Measurements from ENCODE around the gene PSAT1. TPM values are rescaled to one million over a fixed set of nuclear protein-coding genes. Genes with fewer than 3 reads are reported as not detected.

PSAT1 gene
- total RNA-seq, 2 donors from 2014 or later, result 2.0 to 12.6 TPM

DNA sequence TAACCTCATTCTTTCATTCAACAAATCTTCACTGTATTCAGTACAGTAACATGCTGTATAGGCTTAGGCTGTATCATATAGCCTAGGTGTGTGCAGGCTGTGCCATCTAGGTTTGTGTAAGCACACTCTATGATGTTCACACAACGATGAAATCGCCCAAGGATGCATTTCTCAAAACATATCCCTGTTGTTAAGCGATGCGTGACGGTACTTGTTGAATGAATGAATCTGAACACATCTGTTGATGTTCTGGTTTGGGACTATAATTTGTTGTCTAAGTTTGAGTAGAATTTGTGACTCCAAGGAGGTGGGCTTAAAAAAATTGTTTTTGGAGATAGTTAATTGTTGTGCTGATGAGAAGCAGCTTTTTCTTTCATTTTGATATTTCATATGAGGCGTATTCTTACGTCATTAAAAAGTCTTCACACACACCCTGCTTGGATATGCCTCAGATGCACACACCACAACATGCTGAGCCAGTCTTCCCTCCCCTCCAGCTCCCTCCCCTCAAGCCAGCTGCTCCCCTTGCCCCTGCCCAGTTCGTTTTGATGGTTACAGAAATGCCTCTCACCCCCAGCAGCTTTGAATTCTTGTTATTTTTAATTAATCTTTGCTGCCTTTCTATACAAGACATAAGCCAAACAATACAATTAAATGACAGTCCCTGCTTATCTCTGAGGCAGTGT is 5.5 kb upstream of the PSAT1 start:
- intact Hi-C loops (cut with DNase I, micrococcal nuclease), result no loop called here
- ATAC-seq (no peak), DNase-seq (no peak)

DNA sequence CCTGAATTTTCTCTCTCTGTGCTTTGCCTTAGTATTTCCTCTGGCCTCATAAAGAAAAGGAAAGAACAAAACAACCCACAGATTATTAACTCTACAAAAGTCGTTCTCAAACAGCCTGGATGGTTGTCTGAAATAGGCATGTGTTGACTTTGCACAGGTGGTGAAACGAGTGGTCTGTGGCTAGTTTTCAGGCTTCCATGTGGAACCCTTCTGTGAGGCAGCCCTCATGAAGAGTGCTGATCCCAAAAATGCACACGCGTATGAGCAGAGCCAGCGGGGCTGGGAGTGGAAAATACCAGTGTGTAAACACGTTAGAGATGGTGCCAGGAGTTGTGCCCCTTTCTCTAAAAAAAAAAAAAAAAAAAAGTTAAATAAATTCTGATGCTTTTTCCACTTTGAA is 4.9 kb upstream of the PSAT1 start:
- DNase-seq (no peak), ATAC-seq (no peak)
- intact Hi-C loops (cut with DNase I, micrococcal nuclease), result no loop called here

DNA sequence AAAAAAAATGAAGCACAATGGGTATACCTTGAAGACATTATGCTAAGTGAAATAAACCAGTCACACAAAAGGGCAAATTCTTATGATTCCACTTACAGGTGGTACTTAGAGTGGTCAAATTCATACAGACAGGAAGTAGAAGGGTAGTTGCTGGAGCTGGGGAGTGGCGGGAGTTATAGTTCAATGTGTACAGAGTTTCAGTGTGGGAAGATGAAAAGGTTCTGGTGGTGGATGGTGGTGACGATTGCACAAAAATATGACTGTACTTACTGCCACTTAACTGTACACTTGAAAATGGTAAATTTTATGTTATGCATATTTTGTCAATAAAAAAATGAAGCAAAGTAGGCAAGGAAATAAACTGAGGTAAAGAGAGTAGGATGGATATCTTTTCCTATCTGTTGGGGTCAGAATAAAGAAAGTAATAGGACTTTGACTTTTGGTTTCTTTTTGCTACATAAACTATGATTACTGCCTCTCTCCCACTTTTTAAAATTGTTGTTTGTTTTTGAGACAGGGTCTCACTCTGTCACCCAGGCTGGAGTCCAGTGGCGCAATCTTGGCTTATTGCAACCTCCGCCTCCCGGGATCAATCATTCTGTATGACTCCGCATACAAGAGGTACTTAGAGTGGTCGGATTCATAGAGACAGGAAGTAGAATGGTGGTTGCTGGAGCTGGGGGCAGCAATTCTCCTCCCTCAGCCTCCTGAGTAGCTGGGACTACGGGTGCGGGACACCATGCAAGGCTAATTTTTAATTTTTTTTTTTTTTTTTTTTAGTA is 4.0 kb upstream of the PSAT1 start:
- ATAC-seq (no peak), DNase-seq (no peak)
- intact Hi-C loops (cut with DNase I, micrococcal nuclease), result no loop called here

DNA sequence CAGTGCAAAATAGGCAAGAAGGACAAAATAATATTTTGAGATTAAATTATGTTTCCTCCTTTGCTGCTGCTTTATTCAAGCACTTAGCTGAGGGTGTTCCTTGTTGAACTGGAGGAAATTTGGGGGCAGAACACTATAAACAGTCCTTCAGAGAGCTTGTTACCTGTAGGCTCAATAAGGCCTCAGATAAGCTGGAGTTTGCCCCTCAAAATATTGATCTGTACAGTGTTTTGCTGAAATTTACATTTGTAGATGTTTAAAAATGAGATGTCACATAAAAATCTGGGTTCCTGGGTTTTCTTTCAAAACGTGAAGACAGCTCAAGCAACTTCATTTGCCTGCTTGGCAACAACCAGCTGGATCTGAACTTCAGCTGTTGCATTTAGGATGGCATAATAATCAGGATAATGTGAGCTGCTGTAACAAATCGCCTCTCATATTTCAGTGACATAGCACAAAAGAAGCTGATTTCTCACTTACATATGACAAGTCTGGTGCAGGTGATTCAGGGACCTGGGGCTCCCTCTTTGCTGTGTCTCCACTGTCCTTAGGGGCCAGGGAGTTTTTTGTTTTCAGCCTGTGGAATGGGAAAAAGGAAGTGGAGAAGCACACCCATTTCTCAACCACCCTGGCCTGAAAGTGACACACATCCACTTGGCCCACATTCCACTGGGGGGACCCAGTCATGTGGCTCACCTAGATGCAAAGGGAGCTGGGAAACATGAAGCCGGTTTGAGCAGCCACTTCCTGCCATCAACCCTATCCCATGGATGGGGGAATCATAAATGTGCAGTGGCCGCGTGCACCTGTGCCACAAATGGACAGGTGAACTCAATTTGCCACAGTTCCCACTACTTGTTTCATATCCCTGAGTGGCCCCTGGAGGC is 2.4 kb upstream of the PSAT1 start:
- ATAC-seq (no peak), DNase-seq (no peak)
- intact Hi-C loops (cut with DNase I, micrococcal nuclease), result no loop called here

DNA sequence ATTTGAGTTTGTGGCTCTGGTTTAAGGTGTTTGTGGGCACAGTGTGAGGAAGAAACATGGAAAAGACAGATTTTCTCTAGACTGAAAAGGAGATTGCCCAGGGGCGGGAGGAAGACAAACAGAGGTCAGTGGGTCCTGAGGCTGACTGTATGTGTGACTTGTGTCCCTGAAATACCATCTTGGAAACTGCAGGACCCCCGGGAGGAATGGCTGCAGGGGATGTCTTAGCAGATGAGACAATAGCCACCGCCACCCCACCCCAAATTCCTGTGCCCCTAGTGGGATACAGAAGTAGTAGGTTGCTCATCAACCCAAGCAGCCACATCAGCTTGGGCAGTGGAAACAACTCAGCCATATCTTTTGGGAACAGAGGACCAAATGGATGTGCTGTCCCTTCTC is 1.7 kb upstream of the PSAT1 start:
- DNase-seq (no peak), ATAC-seq (no peak)
- intact Hi-C loops (cut with DNase I, micrococcal nuclease), result no loop called here

DNA sequence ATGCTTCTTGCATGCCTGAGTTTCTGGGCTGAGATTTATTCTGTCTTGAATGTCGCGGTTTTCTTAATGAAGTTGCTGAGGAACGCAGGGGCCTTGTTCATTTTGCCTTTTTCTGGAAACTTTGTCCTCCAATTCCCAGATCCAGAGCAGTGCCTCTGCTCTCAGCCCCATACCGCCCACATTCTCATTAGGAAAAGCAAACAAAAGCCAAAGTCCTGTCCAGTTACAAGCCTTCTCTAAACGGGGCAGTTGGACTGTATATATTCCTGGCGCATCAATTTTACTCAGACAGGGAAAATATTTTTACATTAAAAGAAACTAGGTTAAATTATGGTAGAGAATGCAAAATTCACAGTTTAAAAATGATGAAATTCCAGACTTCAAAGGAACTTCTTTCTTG is 1.2 kb upstream of the PSAT1 start:
- no peak for ATAC-seq
- no peak for DNase-seq
- intact Hi-C loops (cut with DNase I, micrococcal nuclease), result no loop called here

DNA sequence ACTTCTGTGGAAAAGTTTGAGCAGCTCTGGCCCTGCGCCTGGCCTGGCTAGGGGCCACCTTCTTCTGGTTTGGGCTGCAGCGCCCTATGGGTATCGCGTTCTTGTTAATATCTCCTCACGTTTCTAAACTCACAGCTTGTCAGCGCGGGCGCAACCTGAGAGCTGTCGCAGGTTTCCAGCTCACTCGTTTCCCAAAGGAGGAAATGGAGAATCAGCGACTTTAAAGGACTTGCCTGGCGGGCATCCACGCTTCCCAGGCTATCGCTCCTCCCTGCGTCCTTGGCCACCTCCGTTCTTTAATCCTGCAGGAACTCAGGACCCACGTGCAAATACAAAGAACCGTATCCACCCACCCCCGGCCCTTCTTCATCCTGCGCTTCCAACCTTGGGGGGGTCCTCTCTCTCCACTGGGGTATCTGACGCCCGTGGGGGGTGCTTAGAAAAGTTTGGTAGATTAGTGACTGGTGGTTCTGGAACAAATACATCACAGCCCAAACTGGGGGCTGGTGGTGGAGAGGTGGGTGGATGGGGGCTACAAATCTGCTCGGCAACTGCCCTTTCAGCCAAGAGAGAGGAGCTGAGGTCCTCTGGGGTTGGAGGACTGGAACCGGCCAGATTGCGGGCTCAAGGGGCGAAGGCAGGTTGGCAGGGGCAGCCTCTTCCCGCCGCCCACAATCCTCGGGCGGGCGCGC is 578 bp upstream of the PSAT1 start:
- peak; percentile 27 to 41 for DNase-seq
- peak; percentile 36 for ATAC-seq
- intact Hi-C loops (cut with DNase I, micrococcal nuclease), result no loop called here

DNA sequence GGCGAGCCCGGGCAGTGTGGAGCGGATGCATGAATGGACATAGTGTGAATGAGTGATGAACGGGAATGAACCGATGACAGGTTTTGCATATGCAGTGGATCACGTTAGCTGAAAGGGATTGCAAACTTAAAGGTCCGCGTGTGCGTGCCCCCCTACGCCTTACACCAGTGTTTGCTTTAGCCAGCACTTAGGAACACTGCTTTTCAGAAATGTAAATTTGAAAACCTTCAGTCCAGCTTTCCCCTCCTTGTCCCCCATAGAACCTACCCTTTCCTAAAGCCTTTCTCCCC is 692 bp downstream of the PSAT1 start:
- intact Hi-C loops (cut with DNase I, micrococcal nuclease), result no loop called here
- DNase-seq (no peak), ATAC-seq (no peak)

DNA sequence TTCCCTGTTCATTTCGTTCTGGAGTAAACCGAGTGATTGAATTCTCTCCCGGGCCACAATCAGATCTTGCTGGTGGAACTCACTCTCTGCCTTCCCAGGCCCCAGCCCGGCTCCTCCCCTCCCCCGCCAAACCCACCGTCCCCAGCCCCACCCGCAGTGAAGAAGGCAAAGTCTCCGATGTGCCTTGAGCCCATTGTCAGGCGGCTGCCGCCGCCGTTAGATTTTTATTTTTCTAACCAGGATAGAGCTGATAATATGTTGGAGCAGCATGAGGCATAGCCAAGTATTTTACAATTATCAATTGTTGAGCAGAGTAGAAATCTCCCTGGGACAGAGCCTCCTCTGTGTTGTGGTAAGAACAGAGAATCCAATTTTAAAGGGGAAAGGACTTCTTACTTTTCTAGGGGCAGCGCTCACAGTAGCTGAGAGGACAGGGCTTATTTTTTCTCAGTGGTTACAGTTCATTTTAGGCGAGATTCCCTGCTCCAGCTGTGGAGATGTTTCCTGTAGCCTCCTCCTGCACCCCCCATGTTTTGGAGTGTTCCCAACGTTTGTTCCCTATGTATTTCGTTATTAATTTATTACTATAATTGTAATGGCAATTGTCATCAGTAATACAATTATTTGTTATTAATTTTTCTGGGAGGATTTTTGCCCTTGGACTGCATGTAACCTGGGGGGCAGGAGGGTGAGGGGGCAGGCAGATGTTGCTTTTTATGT is 1.3 kb downstream of the PSAT1 start:
- intact Hi-C loops (cut with DNase I, micrococcal nuclease), result no loop called here
- ATAC-seq (no peak), DNase-seq (no peak)

DNA sequence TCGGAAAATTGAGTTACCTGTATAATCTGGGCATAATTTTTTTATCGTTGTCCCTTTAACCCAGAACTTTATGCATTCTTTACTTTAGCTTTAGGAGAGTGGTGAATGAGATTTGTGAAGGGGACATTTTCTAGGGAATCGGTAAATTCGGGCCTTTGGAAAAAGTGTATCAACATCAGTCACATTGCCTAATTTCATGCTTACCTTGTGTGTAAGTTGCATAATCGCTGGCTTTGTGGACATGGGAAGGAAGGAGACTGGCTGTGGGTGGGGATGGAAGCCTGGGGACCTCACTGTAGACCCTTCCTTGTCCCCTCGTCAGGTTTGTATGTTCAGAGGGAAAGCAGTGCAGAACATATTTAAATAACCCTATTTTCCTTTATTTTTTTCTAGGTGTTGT is 3.3 kb downstream of the PSAT1 start:
- no peak for ATAC-seq
- intact Hi-C loops (cut with DNase I, micrococcal nuclease), result no loop called here

DNA sequence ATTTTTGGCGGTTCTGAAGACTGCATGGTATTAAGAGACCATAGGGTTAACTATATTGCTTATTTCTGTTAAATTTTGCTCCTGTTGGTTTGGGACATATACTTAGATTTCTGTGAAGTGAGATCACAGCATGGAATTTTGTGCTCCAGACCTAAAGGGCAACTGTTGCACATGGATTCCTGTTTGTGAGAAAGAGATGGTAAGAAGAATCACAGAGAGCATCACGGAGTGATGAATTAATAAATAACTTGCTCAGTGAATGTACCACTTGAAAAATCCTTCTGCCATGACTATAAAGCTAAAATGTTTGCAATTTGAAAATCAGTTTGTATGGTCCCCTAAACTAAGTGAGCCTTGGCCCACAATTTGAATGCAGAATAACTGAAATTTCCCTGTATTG is 4.5 kb downstream of the PSAT1 start:
- DNase-seq (no peak), ATAC-seq (no peak)
- intact Hi-C loops (cut with DNase I, micrococcal nuclease), result no loop called here

More for the DNA sequence above, 3.3 kb downstream of the PSAT1 start:
- DNase-seq, result no peak

DNA sequence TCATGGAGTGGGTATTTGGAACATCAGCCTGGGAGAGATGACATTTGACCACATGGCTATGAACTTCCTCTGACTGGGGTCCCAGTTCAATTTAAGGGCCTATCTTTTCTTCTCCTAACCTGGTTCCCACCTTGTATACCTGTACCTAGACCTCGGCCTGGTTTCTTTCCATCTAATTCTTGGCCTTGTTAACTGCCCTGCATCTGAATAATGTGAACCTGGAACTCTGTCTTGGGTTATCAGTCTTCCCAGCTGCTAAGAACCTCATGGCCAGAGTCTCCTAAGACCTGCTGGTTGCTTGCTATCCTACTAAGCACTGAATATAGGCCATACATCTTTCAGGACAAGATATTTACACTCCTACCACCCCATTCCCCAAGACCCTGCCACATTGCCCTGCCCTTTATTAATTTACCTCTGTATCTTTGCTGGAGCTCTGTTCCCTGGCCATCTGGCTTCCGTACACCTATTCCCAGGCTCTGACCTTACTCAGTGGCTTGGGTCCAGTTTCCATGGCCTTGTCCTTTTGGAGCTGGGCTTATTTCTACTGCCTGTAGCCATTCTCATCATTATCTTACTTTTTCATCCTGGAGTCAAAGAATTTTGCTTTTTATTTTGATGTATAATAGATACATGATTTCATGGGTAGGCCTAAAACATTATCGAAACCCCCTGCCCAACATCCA is 6.6 kb downstream of the PSAT1 start:
- intact Hi-C loops (cut with DNase I, micrococcal nuclease), result no loop called here
- ATAC-seq, result no peak
- no peak for DNase-seq

DNA sequence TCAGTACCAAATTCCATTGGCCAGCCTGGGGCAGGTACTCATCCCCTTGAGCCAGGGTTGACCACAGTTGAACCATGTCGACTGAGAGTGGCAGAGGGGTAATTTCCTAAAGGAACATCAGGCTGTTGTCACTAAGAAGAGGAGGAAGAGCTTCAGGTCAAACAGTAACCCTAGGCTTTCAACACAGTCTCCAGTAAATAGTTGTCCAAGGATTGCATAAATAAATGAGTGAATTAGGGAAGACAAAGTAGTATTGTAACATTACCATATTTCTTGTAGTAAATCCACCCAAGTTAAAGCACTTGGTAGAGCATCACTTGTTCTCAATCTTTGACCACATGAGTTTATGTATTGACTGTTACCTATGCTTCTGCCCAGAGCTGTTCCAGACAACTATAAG is 7.4 kb downstream of the PSAT1 start:
- no peak for ATAC-seq
- intact Hi-C loops (cut with DNase I, micrococcal nuclease), result no loop called here

DNA sequence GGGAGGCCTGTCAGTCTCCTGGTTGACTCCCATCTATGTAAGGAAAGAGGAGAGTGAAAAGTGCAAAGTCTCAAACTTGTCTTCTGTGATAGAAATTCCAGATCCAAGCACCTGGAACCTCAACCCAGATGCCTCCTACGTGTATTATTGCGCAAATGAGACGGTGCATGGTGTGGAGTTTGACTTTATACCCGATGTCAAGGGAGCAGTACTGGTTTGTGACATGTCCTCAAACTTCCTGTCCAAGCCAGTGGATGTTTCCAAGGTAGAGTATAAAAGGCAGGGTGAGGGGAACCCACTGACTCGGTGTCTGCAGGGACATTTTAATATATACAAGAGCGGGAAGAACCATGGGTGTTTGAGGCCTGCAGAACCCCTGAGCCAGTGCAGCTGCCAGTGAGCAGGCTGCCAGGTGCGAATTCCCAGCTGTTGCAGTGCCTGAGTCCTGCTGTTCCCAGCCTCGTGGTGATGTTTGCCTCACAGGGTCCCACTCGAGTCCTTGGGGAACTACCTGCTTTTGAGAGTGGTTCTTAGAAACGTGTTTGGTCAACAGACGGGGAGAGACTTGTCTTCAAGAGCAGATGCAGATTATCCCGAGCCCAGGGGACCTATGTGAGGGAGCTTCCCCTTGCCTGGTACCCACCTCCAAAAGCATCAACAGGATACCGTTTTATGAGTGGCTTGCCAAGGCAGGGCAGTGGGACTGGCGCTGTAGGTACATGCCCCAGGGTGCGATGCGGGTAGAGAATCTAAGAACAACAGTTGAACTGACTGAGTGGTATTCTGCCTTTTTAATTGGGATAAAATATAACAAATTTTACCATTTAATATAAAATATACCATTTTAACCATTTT is 9.5 kb downstream of the PSAT1 start:
- ATAC-seq (no peak), DNase-seq (no peak)
- intact Hi-C loops (cut with DNase I, micrococcal nuclease), result no loop called here

More for the DNA sequence above, 7.4 kb downstream of the PSAT1 start:
- no peak for DNase-seq

DNA sequence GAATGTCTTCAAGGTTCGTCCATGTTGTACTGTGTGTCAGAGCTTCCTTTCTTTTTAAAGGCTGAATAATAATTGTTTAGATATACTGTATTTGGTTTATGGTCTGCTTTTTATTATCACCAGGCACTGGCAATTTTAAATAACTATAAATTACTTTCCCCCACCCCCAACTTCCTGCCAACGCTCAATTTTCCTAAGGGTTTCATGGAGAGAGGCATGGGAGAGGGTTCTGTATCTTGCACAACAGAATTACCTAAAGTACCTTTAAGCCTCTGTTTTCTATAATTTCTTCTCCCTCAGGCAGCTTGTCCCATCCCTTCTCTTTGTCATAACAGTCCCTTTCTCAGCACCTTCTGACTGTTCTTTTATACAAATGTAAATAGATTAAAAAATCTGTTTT is 10.4 kb downstream of the PSAT1 start:
- no peak for ATAC-seq
- intact Hi-C loops (cut with DNase I, micrococcal nuclease), result no loop called here

DNA sequence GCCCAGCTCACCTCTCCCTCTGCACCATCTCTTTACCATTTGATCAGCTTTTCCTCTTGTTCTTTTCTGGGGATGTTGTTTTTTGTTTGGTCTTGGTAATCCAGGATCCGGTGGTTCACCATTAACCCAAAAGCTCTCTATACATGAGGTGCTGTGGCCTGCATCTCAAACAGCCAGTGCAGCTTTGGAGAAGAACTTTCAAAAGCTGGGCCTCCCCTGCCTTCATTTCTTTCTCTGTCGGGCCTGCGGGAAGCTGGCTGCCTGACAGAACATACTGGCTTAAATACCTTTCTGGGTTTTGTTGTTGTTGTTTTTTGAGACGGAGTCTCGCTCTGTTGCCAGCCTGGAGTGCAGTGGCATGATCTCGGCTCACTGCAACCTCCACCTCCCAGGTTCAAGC is 12.1 kb downstream of the PSAT1 start:
- DNase-seq (no peak), ATAC-seq (no peak)
- intact Hi-C loops (cut with DNase I, micrococcal nuclease), result no loop called here

More for the DNA sequence above, 10.4 kb downstream of the PSAT1 start:
- no peak for DNase-seq

DNA sequence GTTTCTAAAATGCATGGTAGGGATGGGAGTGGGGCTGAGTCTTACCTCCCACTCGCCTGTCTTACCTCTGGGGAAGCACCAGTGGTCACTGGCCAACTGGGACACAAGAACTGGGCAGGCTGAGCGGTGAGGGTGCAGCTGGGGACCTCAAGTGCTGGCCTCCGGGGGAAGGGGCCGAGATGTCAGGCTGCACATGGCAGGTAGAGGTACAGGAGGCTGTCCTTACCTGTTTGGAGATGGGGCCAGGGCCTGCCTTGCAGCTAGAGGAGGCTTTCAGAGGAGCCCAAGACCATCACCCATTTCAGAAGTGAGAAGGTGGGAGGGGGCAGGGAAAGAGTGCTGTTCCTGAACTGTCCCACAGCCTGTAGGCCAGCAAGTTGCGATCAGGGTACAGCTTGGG is 14.2 kb downstream of the PSAT1 start:
- intact Hi-C loops (cut with DNase I, micrococcal nuclease), result no loop called here
- no peak for ATAC-seq
- no peak for DNase-seq

Data from left colon (tissue), 2 donors.